SU-DHL-6 (cell line): ENCODE results near the gene DSCAML1.

ENCODE experiments used
- H2AFZ ChIP-seq: fragments of 200-600 bp; sonication (generic); 2 replicates; pipeline ENCODE4 v1.6.1; 2014; ENCODE audit warnings: low read depth, mild to moderate bottlenecking, moderate library complexity, mixed read lengths, antibody characterized with exemption, low read length; ENCODE audit not compliant: severe bottlenecking
- H3F3A ChIP-seq: fragments of 200-600 bp; shearing (Covaris generic); 2 replicates; pipeline ENCODE4 v1.6.0; 2016; ENCODE audit warnings: antibody characterized with exemption, mild to moderate bottlenecking; ENCODE audit not compliant: insufficient read depth
- H3K27ac ChIP-seq: fragments of 200-600 bp; sonication (generic); 2 replicates; pipeline ENCODE4 v1.5.1; 2016; ENCODE audit warnings: low read depth, mild to moderate bottlenecking, low read length, moderate library complexity, mixed read lengths
- H3K27me3 ChIP-seq: fragments of 200-600 bp; sonication (generic), shearing (Covaris generic); 2 replicates; pipeline ENCODE4 v1.6.0; 2014; ENCODE audit warnings: mild to moderate bottlenecking, low read length
- H3K36me3 ChIP-seq: fragments of 200-600 bp; sonication (generic); 2 replicates; pipeline ENCODE4 v1.6.1; 2014; ENCODE audit warnings: mild to moderate bottlenecking, low read length, mixed read lengths
- H3K4me2 ChIP-seq: fragments of 300-600, 200-600 bp; shearing (Covaris generic), sonication (generic); 2 replicates; pipeline ENCODE4 v1.6.0; 2014; ENCODE audit warnings: low read length, low read depth, mild to moderate bottlenecking; ENCODE audit not compliant: poor library complexity, severe bottlenecking
- H3K4me3 ChIP-seq: fragments of 200-600 bp; sonication (generic); 2 replicates; pipeline ENCODE4 v1.5.1; 2014; ENCODE audit warnings: antibody characterized with exemption, low read length, mild to moderate bottlenecking, mixed read lengths; ENCODE audit not compliant: insufficient read depth, poor library complexity, severe bottlenecking
- H3K79me2 ChIP-seq: fragments of 200-600 bp; sonication (generic); 2 replicates; pipeline ENCODE4 v1.6.1; 2014; ENCODE audit warnings: mild to moderate bottlenecking, low read length, moderate library complexity; ENCODE audit not compliant: insufficient read depth
- H3K9ac ChIP-seq: fragments of 200-600 bp; sonication (generic); 2 replicates; pipeline ENCODE4 v1.7.0; 2014; ENCODE audit warnings: mild to moderate bottlenecking, low read length
- H3K9me2 ChIP-seq: fragments of 200-600 bp; sonication (generic); replicated peaks from 2 replicates; pipeline ENCODE4 v1.6.1; 2014; ENCODE audit warnings: low read length; ENCODE audit not compliant: insufficient read depth
- H3K9me3 ChIP-seq: fragments of 200-600 bp; sonication (generic); 2 replicates; pipeline ENCODE4 v1.6.1; 2014; ENCODE audit warnings: low read length, mixed read lengths; ENCODE audit not compliant: insufficient read depth
- H4K20me1 ChIP-seq: fragments of 200-600 bp; sonication (generic); 2 replicates; pipeline ENCODE4 v1.6.1; 2014; ENCODE audit warnings: low read depth, mild to moderate bottlenecking, antibody characterized with exemption, low read length, moderate library complexity, mixed read lengths
- EZH2phosphoT487 ChIP-seq: fragments of 200-600 bp; sonication (generic), shearing (Covaris generic); conservative IDR thresholded peaks from 2 replicates; pipeline ENCODE4 v1.6.1; 2018; ENCODE audit warnings: mild to moderate bottlenecking, antibody characterized with exemption, low read length, moderate library complexity, mixed read lengths
- TF ChIP-seq, protein P1 (sequence below): fragments of 200-600 bp; sonication (generic); IDR thresholded peaks from one replicate; pipeline ENCODE4 v1.5.1; 2017; ENCODE audit warnings: antibody characterized with exemption, mild to moderate bottlenecking, low read length, moderate library complexity; ENCODE audit not compliant: insufficient read depth, poor library complexity, severe bottlenecking

Gene DSCAML1

DNA sequence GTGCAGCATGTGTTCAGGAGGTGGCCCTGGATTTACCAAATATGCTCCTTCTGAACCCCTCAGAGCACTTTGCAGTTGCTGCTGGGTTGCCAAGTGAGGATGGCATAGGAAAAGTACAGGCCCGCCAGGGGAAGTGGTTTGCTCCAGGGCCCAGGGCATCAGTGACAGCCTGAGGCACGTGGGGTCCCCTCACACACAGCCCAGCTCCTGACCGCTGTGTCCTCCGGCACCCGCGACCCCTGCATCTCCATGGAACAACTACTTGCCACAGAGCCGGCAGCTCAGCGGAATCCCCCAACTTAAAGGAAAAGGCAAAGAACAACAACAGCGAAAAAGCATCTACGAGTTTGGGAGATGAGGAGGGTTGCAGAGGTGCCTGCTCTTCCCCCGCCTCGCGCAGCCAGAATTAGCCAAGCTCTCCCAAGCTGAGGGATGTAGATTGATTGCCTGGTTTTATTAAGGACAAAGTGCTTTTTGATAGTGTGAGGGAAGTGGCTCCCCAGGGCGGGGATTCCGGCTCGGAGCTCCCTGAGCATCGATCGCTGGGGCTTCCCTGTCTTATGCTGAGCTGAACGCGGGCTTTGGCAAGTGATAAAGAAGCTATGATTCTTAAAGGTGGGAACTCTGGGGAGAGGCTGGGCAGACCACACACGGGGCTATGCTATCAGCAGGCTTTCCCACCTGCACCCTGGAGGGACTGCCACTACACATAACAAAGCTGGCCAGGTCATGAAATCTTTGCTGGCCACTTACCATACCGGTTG, 294.8 kb downstream of the DSCAML1 start:
- H3K27ac ChIP-seq, result no peak overlapping the region

DNA sequence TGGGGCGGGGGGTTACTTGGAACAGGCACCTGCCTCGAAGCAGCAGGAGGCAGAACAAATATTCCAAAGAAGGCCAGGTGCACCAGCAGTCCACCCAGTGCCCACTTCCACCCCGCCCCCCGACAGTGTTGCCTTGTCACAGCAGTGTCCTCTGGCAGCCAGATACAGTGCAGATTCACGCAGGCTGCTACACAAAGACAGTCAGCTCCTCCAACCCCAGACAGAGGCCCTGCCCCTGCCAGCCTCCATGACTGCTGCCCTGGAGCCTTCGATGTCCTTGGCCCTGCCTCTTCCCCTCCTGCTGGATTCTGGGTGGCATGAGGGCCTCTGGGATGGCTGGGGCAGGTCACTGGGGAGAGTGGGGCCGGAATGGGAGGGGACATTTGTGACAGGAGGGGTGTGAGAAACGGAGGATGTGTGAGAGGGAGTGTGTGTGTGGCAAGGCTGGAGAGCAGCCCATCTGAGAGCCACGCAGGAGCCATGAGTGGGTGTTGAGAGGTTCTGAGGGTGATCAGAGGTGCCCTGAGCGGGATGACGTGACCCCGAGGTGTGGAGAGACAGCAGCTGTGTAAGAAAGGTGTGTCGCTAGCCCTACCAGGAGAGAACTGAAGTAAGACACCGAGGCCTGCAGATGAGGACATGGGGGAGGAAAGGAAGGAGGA, 295.6 kb downstream of the DSCAML1 start:
- no peak overlapping the region for H3K27ac ChIP-seq
- no peaks in the 10 kb centered on the region for H3K36me3 ChIP-seq
- H3K4me2 ChIP-seq, result no peak overlapping the region
- TF ChIP-seq, protein P1, sequence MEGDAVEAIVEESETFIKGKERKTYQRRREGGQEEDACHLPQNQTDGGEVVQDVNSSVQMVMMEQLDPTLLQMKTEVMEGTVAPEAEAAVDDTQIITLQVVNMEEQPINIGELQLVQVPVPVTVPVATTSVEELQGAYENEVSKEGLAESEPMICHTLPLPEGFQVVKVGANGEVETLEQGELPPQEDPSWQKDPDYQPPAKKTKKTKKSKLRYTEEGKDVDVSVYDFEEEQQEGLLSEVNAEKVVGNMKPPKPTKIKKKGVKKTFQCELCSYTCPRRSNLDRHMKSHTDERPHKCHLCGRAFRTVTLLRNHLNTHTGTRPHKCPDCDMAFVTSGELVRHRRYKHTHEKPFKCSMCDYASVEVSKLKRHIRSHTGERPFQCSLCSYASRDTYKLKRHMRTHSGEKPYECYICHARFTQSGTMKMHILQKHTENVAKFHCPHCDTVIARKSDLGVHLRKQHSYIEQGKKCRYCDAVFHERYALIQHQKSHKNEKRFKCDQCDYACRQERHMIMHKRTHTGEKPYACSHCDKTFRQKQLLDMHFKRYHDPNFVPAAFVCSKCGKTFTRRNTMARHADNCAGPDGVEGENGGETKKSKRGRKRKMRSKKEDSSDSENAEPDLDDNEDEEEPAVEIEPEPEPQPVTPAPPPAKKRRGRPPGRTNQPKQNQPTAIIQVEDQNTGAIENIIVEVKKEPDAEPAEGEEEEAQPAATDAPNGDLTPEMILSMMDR, result no peak
- TF ChIP-seq EZH2phosphoT487, result no peak
- H3K4me3 ChIP-seq, result no peak overlapping the region
- no peaks in the 10 kb centered on the region for H3K79me2 ChIP-seq
- no peak overlapping the region for H2AFZ ChIP-seq
- H3K9ac ChIP-seq, result no peak overlapping the region
- H4K20me1 ChIP-seq, result no peaks in the 10 kb centered on the region
- no peaks in the 10 kb centered on the region for H3K9me2 ChIP-seq
- no peaks in the 10 kb centered on the region for H3K27me3 ChIP-seq
- no peaks in the 10 kb centered on the region for H3F3A ChIP-seq
- H3K9me3 ChIP-seq, result no peaks in the 10 kb centered on the region

More for the DNA sequence above, 294.8 kb downstream of the DSCAML1 start:
- Histone ChIP-seq H3F3A (no peaks in the 10 kb centered on the region), H4K20me1 (no peaks in the 10 kb centered on the region), H3K9me3 (no peaks in the 10 kb centered on the region), H3K36me3 (no peaks in the 10 kb centered on the region), H3K79me2 (no peaks in the 10 kb centered on the region), H3K9me2 (no peaks in the 10 kb centered on the region), H3K27me3 (no peaks in the 10 kb centered on the region), H2AFZ (no peak overlapping the region), H3K4me3 (no peak overlapping the region), H3K4me2 (no peak overlapping the region), H3K9ac (no peak overlapping the region)
- no peak for TF ChIP-seq EZH2phosphoT487
- TF ChIP-seq, protein P1, result no peak

DNA sequence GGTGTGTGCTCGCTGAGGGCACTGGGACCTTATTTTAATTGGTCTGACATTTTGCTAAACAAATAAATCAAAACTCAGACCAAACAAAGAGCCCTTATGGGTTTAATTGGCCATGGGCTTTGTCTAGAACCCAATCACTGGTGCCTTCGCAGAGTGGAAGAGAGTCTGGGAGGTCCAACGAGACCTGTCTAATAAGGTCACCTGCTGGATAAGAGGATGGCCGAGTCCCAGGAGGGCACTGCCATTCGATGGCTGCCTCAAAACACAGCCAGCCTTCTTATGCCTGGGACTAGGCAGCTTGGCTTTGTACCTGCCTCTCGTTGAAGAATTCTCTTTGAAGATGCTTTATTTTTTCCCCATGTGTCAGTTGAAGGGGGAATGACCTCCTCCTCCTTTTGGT, 298.2 kb downstream of the DSCAML1 start:
- Histone ChIP-seq H4K20me1 (no peaks in the 10 kb centered on the region), H3F3A (no peaks in the 10 kb centered on the region), H3K9ac (no peak overlapping the region), H3K9me2 (no peaks in the 10 kb centered on the region), H3K36me3 (no peaks in the 10 kb centered on the region), H3K4me2 (no peak overlapping the region), H3K27me3 (no peaks in the 10 kb centered on the region), H3K79me2 (no peaks in the 10 kb centered on the region), H2AFZ (no peak overlapping the region), H3K27ac (no peak overlapping the region), H3K9me3 (no peaks in the 10 kb centered on the region), H3K4me3 (no peak overlapping the region)
- no peak for TF ChIP-seq EZH2phosphoT487
- TF ChIP-seq, protein P1, result no peak
